GM19035 (cell line): Measurements from ENCODE around the gene MORC2.

Experiments used
- ATAC-seq: cut with Tn5 transposase; IDR thresholded peaks from one replicate; pipeline ENCODE4 v1.9.1; 2021; ENCODE audit not compliant: unreplicated experiment

MORC2 gene

GRCh38 chr22:30922151-30922611, 46.4 kb downstream of the MORC2 start:
- no peak for ATAC-seq

GRCh38 chr22:30921108-30921507, 47.5 kb downstream of the MORC2 start:
- ATAC-seq = no peak

GRCh38 chr22:30920407-30920806, 48.2 kb downstream of the MORC2 start:
- no peak for ATAC-seq

- ATAC-seq = no peak
Measured at GRCh38 chr22:30919973-30920372, 48.6 kb downstream of the MORC2 start.

GRCh38 chr22:30918761-30919160, 49.8 kb downstream of the MORC2 start:
- no peak for ATAC-seq

- ATAC-seq = no peak
Measured at GRCh38 chr22:30910358-30910757, 58.2 kb downstream of the MORC2 start.

GRCh38 chr22:30909306-30909705, 59.3 kb downstream of the MORC2 start:
- ATAC-seq = no peak

GRCh38 chr22:30908051-30908461, 60.5 kb downstream of the MORC2 start:
- ATAC-seq = no peak

- no peak for ATAC-seq
Measured at GRCh38 chr22:30906946-30907345, 61.6 kb downstream of the MORC2 start.

GRCh38 chr22:30906411-30906810, 62.2 kb downstream of the MORC2 start:
- no peak for ATAC-seq

GRCh38 chr22:30905696-30906341, 62.8 kb downstream of the MORC2 start:
- ATAC-seq = no peak

- no peak for ATAC-seq
Measured at GRCh38 chr22:30903876-30904460, 64.6 kb downstream of the MORC2 start.

GRCh38 chr22:30902496-30903357, 65.8 kb downstream of the MORC2 start:
- no peak for ATAC-seq

GRCh38 chr22:30894371-30894740, 74.2 kb downstream of the MORC2 start:
- no peak for ATAC-seq

GRCh38 chr22:30893434-30894370, 74.9 kb downstream of the MORC2 start:
- ATAC-seq = no peak

GRCh38 chr22:30892731-30893221, 75.8 kb downstream of the MORC2 start:
- no peak for ATAC-seq

- no peak for ATAC-seq
Measured at GRCh38 chr22:30892286-30892685, 76.3 kb downstream of the MORC2 start.

GRCh38 chr22:30891781-30892180, 76.8 kb downstream of the MORC2 start:
- no peak for ATAC-seq

- ATAC-seq = no peak
Measured at GRCh38 chr22:30891443-30891755, 77.2 kb downstream of the MORC2 start.

GRCh38 chr22:30890686-30891442, 77.7 kb downstream of the MORC2 start:
- ATAC-seq = no peak
